IPS-18a (cell line): Measurements from ENCODE around the gene QRFP.

ENCODE experiments used
- H3K27ac ChIP-seq: one replicate; pipeline ENCODE4 v1.5.1; 2013; ENCODE audit warnings: low read length
- H3K27me3 ChIP-seq: one replicate; pipeline ENCODE4 v1.6.1; 2013; ENCODE audit warnings: mild to moderate bottlenecking, low read length; ENCODE audit not compliant: control insufficient read depth, insufficient read depth
- H3K36me3 ChIP-seq: one replicate; pipeline ENCODE4 v1.6.1; 2013; ENCODE audit warnings: low read depth, low read length; ENCODE audit not compliant: control insufficient read depth
- H3K4me1 ChIP-seq: one replicate; pipeline ENCODE4 v1.6.1; 2013; ENCODE audit warnings: low read depth, low read length; ENCODE audit not compliant: control insufficient read depth
- H3K4me3 ChIP-seq: one replicate; pipeline ENCODE4 v1.5.1; 2013; ENCODE audit warnings: low read length
- H3K9ac ChIP-seq: one replicate; pipeline ENCODE4 v1.6.1; 2013; ENCODE audit warnings: mild to moderate bottlenecking, low read length, moderate library complexity
- H3K9me3 ChIP-seq: one replicate; pipeline ENCODE4 v1.6.1; 2013; ENCODE audit warnings: low read depth, low read length; ENCODE audit not compliant: control insufficient read depth

The QRFP gene

GRCh38 chr9:130895481-130896232 lies 955 bp downstream of the QRFP start:
- Histone ChIP-seq H3K36me3 (no peaks in the 10 kb centered on the region), H3K9ac (no peak overlapping the region), H3K27ac (no peak overlapping the region)

GRCh38 chr9:130895038-130895437 lies 1.6 kb downstream of the QRFP start:
- Histone ChIP-seq H3K9ac (no peak overlapping the region), H3K27ac (no peak overlapping the region), H3K4me3 (no peak overlapping the region), H3K9me3 (no peaks in the 10 kb centered on the region), H3K27me3 (no peaks in the 10 kb centered on the region), H3K36me3 (peaks cover 3% of the 10 kb centered on the region), H3K4me1 (no peaks in the 10 kb centered on the region)

More at GRCh38 chr9:130895481-130896232, 955 bp downstream of the QRFP start:
- no peaks in the 10 kb centered on the region for H3K9me3 ChIP-seq
- no peak overlapping the region for H3K4me3 ChIP-seq
- H3K4me1 ChIP-seq: no peaks in the 10 kb centered on the region
- no peaks in the 10 kb centered on the region for H3K27me3 ChIP-seq

GRCh38 chr9:130894546-130894945 lies 2.1 kb downstream of the QRFP start:
- H3K27me3 ChIP-seq: no peaks in the 10 kb centered on the region
- peaks cover 5% of the 10 kb centered on the region for H3K36me3 ChIP-seq
- H3K27ac ChIP-seq: no peak overlapping the region
- H3K9ac ChIP-seq: no peak overlapping the region
- H3K4me3 ChIP-seq: no peak overlapping the region
- no peaks in the 10 kb centered on the region for H3K9me3 ChIP-seq
- H3K4me1 ChIP-seq: no peaks in the 10 kb centered on the region

- Histone ChIP-seq H3K4me3 (no peak overlapping the region), H3K9ac (no peak overlapping the region), H3K27ac (no peak overlapping the region), H3K4me1 (no peaks in the 10 kb centered on the region), H3K9me3 (no peaks in the 10 kb centered on the region), H3K36me3 (peaks cover 11% of the 10 kb centered on the region), H3K27me3 (no peaks in the 10 kb centered on the region)
Measured at GRCh38 chr9:130893341-130894101, 3.1 kb downstream of the QRFP start.

- Histone ChIP-seq H3K9ac (no peak overlapping the region), H3K27me3 (no peaks in the 10 kb centered on the region), H3K4me3 (no peak overlapping the region), H3K36me3 (peaks cover 19% of the 10 kb centered on the region), H3K27ac (no peak overlapping the region), H3K9me3 (no peaks in the 10 kb centered on the region), H3K4me1 (no peaks in the 10 kb centered on the region)
Measured at GRCh38 chr9:130892477-130893304, 3.9 kb downstream of the QRFP start.

GRCh38 chr9:130891688-130892476 lies 4.7 kb downstream of the QRFP start:
- Histone ChIP-seq H3K4me3 (no peak overlapping the region), H3K9ac (no peak overlapping the region), H3K9me3 (no peaks in the 10 kb centered on the region), H3K27ac (no peak overlapping the region), H3K4me1 (no peaks in the 10 kb centered on the region), H3K36me3 (peaks cover 25% of the 10 kb centered on the region), H3K27me3 (no peaks in the 10 kb centered on the region)

GRCh38 chr9:130890870-130891687 lies 5.5 kb downstream of the QRFP start:
- H3K4me1 ChIP-seq: no peaks in the 10 kb centered on the region
- H3K9ac ChIP-seq: no peak overlapping the region
- no peaks in the 10 kb centered on the region for H3K9me3 ChIP-seq
- H3K27ac ChIP-seq: no peak overlapping the region
- H3K4me3 ChIP-seq: no peak overlapping the region
- no peaks in the 10 kb centered on the region for H3K27me3 ChIP-seq
- H3K36me3 ChIP-seq: peaks cover 33% of the 10 kb centered on the region

GRCh38 chr9:130890124-130890523 lies 6.5 kb downstream of the QRFP start:
- Histone ChIP-seq H3K36me3 (peaks cover 37% of the 10 kb centered on the region), H3K9ac (no peak overlapping the region), H3K27me3 (no peaks in the 10 kb centered on the region), H3K27ac (no peak overlapping the region), H3K4me1 (no peaks in the 10 kb centered on the region), H3K4me3 (no peak overlapping the region), H3K9me3 (no peaks in the 10 kb centered on the region)

- H3K27me3 ChIP-seq: no peaks in the 10 kb centered on the region
- no peaks in the 10 kb centered on the region for H3K4me1 ChIP-seq
- H3K4me3 ChIP-seq: no peak overlapping the region
- H3K27ac ChIP-seq: no peak overlapping the region
- no peaks in the 10 kb centered on the region for H3K9me3 ChIP-seq
- H3K36me3 ChIP-seq: peaks cover 51% of the 10 kb centered on the region
- H3K9ac ChIP-seq: no peak overlapping the region
Measured at GRCh38 chr9:130888146-130888885, 8.3 kb downstream of the QRFP start.
